ENCODE measurements around the gene RSPO4.

DNA sequence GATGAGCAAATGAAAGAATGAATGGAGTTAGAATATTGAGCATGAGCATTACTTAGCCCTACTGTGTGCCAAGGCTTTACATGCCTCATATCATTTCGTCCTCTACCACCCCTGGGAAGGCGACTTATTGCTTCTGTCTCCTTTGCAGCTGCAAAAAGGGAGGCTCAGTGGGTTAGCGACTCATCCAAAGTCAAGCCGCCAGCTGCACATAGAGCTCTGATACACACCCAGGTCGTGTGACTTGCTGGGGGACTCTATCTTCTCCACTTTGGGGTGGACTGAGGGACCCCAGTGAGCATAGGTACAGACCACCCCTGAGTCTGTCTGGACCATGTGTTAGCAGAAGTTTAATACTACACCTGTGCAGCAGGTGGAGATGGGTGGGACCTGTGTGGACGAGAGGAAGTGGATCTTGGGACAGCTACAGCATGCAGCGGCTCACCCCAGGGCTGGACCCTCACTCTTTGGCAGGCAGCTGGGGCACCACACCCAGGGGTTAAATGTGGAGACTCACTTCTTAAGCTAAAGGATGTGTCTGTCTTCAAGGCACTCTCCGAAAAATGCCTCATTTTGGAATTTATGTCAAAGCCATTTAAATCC is 49.8 kb downstream of the RSPO4 start:
- TF ChIP-seq CTCF (IDR thresholded peaks at IDR 0.05; ENCODE audit: low read depth, low read length) (no peak), EZH2phosphoT487 (IDR thresholded peaks at IDR 0.05; ENCODE audit: low read depth) (no peak)
